ENCODE measurements around the gene PCARE.

The PCARE gene

DNA sequence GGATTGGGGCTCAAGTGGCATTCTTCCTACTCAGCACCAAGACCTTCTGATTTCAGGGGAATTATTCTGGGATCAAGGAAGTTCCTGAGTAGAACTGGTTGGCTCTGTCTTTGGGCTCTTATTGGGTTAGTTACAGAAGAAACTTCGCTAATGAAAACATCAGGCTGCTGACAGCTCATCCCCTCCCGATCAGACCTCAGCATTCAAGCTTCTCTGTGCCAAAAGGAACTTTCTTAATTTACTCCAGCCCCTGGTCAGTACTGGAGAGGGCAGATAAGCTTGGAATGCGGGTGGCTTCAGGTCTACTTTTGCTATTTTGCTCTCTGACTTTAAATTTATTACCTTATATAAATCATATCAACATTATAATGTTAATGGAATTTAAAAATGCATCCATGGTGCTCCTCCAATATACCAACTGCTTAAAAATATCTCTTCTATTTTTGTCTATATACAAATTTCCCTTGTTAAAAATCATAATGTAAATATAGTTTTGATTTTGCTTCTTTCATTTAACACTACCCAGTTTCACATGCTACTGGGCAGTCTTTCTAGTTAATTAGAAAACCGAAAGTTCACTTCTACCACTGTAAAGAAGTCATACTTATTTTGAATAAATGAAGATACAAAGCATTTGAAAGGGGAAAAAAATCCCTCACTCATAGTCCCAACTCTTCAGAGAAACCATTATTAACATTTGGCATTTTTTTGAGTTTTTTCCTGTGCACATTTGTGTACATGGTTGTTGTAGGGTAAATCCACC is 34.4 kb downstream of the PCARE start:
- DNase-seq (ENCODE audit: low spot score): no peak

DNA sequence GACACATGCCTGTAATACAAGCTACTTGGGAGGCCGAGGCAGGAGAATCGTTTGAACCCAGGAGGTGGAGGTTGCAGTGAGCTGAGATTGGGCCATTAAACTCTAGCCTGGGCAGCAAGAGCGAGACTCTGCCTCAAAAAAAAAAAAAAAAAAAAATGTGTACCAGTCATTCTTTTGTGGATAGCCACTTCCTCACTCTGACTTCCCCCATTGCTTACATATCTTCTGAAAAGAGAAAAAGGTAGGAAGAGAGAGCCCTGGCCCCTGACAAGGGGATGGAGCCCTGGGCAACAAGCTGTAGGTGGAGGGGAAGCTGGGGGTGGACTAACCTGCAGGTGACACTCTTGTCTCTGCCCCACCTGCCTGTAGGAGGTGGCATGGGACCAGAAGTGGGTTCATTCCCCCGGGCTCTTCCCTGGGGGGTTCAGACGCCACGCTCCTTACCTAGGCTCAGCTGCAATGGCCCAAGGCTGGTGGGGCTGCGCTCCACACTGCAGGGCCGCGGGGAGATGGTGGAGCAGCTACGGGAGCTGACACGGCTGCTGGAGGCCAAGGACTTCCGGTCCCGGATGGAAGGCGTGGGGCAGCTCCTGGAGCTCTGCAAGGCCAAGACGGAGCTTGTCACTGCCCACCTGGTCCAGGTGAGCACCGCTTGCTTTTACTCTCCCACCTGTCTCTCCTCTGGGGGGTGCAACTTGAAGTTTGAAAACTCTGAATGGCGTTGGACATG is 39.1 kb downstream of the PCARE start:
- no peak for DNase-seq (ENCODE audit: low spot score)

DNA sequence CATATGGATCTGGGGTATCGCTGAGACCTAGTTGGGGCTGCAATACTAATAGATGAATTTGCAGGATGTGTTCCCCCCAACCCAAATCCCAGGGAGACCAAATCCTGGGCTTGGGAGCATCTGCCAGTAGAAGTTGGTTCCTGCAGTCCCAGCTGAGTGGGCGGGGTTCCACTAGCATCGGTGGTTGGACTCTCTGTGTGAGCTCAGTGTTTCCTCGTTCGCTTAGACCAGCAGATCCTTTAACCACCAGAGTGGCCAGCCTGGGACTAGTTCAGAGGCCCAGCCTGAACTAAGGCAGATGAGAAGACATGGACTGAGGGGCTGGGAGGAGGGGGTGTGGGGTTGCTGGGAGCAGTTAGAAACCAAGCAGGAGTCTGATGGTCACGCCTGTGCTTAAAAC is 40.7 kb downstream of the PCARE start:
- DNase-seq (ENCODE audit: low spot score): no peak

DNA sequence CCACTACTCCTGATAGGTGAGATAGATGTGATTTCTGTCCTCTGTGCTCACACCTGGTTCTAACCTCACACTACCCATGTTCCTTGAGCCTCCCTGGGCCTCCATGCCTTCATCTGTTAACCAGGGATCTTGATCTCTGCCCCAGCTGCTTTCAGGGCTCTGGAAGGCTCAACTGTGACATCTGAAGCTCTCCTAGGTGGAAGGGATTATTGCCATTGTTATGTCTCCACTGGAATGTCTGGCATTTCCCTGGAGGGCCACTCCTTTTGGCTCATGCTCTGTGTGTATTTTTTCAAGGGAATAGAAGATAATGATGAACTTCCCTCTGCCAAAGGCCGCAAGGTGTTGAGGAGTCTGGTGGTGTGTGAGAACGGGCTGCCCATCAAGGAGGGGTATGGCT is 41.2 kb downstream of the PCARE start:
- no peak for DNase-seq (ENCODE audit: low spot score)

DNA sequence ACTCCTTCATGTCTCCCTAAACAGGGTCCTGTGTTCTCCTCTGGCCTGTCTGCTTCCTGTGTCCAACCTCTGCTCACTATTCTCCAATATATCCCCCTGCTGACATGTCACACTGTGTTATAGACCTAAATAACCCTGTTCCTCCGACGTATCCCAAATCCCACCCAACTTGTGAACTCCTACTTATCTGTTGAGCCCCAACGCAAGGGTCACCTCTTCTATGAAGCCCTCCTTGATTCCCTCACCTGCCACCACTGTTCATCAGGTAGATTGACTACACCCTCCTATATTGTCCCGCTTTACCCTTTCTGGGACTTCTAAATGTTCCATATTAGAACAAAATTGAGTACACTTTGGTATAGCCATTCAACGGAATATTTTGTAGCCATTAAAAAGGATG is 42.1 kb downstream of the PCARE start:
- no peak for DNase-seq (ENCODE audit: low spot score)

DNA sequence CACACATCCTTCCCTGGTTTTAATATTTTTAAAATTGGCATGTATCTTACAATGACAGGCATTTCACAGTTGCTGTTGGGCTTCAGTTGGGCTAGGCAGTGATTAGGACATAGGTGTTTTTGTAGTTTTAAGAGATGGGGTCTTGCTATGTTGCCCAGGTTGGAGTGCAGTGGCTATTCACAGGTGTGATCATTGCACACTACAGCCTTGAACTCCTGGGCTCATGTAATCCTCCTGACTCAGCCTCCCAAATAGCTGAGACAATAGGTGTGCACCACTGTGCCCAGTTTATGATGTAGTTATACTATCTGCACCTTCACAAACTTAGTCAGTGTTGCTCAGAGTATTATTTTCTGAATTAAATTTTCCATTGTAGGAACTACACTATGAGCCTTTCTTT is 43.3 kb downstream of the PCARE start:
- no peak for DNase-seq (ENCODE audit: low spot score)

DNA sequence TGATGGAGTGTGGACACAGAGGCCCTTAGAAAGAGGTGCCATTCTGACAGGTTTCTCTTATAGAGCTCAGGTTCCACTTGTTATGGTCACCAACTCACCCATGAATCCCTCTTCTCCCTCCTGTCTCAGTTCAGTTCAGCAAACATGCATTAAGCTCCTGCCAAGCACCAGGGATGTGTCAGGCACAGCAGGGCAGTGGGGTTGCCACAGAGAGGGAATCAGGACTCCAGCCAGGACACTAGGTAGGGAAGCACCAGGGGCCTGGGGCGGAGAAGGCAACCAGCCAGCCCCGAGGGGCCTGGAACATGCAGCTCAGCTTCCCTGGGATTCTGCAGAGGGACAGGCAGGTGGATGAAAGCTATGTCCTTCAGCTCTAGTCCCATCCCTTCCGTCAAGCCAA is 48.6 kb downstream of the PCARE start:
- no peak for DNase-seq (ENCODE audit: low spot score)

DNA sequence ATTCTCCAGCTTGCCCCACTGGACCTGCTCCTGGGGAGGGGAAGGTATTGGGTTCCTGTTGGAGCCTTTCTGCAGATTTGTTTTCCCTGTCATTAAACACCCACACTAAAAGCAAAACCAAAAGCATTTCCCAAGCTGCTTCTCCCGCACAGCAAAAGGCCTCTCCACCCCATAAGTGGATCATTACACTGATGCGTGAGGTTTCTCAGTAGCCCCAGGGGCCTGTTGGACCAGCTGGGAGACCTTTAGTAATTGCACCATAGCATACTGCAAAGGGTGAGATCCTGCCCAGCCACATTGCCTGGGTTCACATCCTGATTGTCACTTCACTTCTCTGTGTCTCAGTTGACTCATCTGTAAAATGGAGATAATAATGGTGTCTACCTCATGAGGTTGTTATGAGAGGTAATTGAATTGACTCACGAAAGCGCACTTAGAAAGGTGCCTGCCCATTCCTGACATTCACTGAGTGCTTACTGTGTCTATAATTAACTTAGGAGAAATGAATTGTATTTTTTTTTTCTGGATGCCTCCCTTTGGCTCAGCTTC is 49.4 kb downstream of the PCARE start:
- no peak for DNase-seq (ENCODE audit: low spot score)

DNA sequence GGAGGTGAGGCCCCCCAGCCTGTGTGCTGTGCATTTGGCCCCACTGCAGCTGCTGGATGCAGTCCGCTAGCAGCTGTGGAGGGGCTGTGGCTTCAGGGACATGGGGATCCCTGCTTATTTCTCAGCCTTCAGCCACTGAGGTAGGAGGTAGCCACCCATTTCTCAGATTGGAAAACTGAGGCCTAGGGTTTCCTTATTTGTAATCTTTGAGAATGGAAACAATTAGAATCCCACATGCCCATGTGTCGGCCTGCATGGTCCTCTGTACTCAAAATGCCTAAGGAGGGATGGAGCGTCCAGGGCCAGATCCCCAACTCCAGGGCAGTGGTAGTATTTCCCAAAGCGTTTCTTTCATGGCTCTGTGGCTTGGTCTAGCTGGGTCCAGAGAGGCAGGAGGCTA is 51.1 kb downstream of the PCARE start:
- DNase-seq (ENCODE audit: low spot score): no peak

DNA sequence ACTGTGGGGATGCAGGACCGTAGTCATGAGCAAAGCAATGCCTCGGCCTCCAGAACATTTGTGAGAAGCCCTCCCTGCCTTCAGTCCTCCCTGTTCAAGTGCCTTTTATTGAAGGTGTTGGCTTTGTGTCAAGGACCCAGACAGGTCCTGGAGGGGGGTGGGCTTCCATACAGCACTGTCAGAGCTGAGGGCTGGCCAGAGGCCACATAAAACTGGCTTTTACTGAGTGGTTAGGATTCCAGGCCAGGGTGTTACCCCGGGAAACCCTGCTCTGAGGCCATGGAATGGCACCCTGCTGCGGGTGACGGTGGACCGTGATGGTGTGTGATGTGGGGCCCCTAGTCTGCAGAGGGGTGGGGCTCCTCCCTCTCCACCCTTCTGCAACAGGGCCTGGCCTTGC is 51.6 kb downstream of the PCARE start:
- no peak for DNase-seq (ENCODE audit: low spot score)

DNA sequence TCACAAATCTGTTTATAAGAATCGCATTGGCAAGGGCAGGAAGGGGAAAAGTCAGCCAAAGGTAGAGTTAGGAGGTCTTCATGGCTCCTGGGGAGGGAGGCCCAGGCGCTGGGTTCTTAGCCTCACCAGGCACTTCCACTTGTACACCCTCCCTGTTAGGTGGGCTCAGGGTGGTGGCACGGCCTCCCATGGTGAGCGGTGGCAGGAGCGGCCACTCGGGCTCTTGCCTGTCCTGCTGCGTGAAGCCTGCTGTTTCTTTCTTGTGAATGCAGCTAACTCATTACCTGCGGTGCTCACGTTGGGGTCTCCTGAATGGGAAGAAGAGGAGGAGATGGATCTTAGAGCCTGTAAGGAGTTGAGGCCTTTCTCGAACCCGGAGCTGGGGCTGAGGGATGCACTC is 52.4 kb downstream of the PCARE start:
- no peak for DNase-seq (ENCODE audit: low spot score)

DNA sequence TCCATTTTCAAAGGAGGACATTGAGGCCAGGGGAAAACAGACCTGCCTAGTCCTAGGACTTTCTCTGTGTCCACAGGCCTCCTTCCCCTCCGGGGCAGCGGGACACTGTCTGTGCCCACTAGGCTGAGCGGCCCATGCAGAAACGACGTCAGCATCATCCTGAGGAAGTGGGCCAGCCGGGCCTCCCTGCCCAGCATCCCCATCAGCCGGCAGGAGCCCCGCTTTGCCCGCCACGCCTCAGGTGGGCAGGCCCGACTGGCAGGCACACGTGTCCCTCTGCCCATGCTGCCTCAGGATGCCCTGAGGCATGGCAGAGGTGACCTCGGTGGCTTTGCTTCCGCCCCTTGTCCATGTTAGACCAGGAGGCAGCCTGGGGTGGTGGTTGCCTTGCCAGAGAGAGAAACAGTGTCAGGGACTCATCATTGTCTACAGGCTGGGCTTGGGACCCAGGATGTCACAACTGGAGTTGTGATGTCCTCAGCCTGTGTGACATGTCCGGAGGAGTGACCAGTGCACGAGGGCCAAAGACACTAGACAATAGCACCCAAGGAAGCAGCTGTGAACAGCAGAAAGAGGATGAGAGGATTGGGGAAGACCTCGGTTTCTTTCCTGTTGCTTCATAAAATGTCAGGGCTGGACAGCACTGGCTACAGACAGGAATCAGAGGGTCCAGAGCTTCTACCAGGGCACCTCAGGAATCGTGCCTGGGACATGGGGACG is 56.4 kb downstream of the PCARE start:
- no peak for DNase-seq (ENCODE audit: low spot score)

DNA sequence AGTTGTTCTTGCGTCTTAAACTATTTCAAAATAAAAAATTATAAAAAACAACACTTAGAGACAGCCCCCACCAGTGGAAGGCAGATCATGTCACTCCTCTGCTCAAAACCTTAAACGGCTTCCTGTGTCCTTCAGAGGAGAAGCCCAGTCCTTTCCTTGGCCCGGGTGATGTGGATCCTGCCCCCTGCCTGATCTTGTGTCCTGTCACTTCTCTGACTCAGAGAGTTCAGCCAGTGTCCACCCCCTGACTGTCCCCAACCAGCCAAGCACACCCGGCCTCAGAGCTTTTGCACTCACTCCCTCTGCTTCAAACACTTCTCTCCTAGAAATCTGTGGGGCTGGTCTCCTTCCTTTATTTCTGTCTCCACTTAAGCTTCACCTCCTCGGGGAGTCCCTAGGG is 57.8 kb downstream of the PCARE start:
- no peak for DNase-seq (ENCODE audit: low spot score)

DNA sequence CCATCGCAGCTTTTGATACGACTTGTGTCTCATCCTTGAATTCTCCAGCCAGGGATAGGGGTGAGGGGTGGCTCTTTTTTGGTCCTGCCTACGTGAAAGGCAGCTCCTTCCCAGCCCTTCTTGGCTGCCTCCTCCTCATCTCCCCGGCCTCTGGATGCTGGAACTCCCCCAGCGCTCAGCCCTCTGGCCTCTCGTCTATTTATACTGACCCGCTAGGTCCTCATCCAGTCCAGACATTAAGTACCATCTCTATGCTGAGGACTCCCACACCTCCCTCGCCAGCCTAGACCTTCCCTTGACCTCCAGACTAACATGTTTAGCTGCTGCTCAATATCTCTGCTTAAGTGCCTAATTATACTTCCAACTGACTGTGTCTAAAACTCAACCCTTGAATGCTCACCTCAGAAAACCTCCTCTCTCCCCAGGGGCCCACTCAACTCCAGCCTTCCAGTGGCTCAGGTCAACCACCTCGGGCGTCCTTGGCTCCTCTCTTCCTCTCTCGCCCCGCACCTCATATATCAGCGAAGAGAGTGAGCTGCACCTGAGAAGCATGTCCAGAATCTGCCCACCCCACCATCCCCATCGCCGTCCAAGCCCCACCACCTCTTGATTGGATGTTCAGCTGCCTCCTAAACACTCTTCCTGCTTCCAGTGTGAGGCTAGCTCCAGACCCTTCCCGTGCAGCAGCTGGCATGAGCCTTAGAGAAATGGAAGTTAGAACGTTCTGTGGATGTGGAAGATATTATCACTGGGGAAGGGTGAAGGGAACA is 58.4 kb downstream of the PCARE start:
- no peak for DNase-seq (ENCODE audit: low spot score)

DNA sequence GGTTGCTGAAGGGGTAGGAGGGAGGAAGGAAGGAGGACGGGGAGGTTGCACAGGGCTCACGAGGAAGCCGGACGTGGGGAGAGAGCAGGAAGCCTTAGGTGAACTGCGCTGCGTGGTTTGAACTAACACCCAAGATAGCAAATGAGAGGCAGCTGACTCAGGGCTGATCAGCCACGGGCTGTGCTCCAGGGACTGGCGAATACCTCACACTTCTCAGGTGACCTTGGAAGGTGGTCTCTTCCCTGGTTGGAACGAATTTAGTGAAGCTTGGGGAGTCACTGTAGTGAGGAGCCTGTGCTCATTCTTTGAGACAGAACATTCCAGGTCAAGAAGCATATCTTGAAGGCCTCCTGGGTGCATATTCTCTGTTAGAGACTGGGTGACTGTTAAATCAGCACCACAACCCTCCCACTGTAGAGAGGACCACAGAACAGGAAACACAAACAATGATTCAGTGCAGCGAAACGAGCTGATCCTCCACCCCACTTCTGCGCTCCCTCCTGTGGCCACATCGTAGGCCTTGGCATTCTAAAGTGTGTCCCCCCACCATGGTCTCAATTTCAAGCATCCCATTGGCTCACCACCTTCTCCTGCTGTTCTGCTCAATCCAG is 59.4 kb downstream of the PCARE start:
- DNase-seq (ENCODE audit: low spot score): no peak

DNA sequence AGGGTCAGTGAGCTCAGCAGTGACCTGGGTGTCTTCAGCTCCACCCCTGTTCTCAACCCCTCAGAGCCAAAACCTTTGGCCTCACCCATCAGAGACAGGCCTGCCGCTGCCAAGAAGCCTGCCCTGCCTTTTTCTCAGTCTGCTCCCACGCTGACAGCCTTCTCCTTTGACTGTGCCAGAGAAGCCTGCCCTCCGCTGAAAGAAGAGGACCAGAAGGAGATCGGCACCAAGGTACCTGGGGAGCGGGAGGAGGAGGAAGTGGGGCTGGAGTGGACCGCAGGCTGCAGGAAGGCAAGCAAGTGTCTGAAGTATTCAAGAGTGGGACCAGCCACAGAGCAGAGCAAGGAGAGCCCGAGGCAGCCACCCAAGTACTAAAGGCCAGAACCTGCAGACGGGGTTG is 60.0 kb downstream of the PCARE start:
- no peak for DNase-seq (ENCODE audit: low spot score)

DNA sequence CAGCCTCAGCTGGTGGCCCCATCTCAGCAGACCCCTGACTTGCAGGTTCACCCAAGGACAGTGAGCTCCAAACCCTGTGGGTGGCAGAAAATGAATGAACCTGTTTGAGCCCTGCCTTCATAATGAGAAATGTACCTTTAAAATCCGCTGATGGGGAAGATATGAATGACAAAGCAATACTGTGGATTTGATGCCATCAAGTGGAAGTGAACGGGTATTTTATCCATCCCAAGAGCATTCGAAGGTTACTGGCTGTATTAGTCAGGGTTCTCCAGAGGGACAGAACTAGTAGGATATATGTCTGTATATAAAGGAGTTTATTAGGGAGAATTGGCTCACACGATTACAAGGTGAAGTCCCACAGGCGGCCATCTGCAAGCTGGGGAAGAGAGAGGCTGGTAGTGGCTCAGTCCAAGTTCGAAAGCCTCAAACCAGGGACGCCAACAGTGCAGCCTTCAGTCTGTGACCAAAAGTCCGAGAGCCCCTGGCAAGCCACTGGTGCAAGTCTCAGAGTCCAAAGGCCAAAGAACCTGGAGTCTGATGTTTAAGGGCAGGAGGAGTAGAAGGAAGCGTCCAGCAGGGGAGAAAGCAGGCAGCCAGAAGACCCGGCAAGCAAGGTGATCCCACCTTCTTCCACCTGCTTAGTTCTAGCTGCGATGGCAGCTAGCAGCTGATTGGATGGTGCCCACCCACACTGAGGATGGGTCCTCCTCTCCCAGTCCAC is 61.1 kb downstream of the PCARE start:
- no peak for DNase-seq (ENCODE audit: low spot score)

DNA sequence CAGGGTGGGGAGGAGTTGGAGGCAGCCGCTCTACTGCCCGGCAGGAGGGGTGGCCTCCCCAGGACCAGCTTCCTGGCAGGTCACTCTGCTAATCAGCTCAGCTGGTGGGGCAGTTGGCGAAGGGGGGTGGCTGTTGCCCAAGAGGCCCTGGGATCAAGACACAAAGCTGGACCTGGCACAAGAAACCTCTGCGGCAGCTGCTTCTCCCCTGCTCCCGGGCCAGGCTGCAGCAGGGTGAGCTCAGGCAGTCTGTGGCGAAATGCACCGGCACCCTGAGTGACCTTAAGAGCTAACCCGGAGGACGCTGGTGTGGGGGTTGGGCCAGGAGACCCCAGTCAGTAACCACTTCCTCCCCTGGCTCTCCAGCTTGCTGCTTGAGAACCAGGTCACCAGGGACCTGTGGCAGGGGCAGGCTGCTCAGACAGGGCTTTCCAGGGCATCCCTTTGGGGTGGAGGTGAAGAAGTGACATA is 62.1 kb downstream of the PCARE start:
- DNase-seq (ENCODE audit: low spot score): no peak

Measured in SK-N-DZ (cell line).